Endothelial cell of hepatic sinusoid (primary cell): ENCODE data around the gene PACS1.

ENCODE experiments used
- in situ Hi-C: cut with HindIII; loops from 2 replicates; pipeline ENCODE4 v1.10.0; 2017; ENCODE audit warnings: low sequenced_read_pairs

PACS1 gene

DNA sequence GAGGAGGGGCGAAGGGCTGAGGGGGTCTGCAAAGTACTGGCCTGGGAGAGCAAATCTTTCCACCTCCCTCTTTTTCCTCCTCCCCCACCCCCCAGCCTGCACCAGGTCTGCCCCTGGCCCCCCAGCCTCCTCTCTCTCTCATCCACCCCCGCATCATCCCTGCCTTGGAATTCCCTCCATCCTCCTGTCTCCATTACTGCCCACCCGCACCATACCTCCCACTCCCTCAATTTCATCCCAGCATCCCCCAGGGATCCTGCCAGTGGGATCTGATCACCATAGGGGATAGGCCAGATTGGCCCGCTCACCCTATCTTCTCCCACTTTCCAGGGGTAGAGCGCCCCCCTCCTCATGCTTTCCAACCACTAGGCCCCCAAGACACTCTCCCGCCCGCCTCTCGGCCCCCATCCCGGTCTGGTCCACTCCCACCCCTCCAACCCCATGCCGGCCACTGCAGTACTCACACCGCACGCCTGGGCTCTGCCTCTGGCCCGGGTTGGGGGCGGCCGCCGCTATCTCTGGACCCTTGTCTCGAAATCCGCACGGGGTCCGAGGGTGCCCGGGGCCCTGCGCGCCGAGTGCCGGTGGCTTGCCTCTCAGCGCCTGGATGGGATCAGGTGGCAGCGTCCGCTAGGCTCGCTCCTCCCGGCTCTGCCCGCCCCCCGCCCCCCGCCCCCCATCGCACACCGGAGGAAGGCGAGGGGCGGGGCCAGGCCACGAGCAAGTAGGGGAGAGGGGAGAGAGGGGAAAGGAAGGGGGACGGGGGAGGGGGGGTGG lies 21.3 kb upstream of the PACS1 start, which contains the start of gene GAL3ST3:
Gene GAL3ST3, minus strand, starts transcription at position 615 of the 777 bp plus-strand sequence. CDS start 3,746 bp downstream, outside the sequence.
- in situ Hi-C loops, result no loop called here

DNA sequence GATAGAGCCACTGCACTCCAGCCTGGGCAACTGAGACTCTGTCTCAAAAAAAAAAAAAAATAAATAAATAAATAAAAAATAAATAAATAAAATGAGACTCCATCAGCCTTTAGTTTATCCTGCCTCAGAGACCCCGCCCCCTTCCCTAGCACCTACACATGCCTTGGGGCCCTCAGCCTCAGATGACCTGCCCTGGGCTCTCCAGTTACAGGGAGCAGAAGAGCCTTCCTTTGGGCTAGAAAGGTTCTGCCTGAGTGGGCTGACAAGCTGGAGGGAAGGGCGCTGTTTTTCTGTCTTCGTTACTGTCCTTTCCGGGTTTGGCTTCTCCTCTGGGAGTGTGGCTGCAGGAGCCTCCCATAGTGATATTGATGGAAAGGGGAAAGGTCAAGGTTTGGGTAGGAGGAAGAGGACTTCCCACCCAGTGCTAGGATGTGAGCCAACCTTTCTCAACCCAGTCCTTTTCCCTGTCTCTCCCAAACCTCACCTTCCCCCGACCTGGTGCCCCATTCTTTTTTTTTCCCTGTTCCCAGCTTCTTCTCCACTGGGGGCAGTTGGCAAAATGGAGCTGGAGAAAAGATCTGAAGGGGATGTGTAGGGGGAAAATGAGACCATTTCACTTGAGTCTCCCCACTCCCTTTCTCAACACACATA lies 19.4 kb upstream of the PACS1 start:
- in situ Hi-C loops, result no loop called here

DNA sequence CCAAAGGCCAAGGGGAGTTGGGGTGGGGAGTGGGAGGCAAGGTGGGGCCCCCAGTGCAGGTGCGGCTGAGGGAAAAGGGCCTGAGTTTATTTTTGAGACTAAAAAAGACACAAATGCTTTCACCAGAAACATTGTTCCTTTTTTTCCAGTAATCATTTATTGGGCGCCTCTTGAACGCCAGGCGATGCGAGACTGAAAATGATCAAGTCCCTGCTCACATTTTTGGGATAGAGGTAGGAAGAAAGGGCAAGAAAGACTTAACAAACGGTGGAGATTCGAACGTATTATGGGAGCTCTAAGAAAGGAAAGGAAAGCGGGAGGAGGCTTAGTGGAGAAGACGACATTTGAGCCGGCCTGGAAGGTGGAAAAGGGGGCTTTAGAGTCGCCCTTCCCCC lies 18.7 kb upstream of the PACS1 start:
- in situ Hi-C loops, result no loop called here

DNA sequence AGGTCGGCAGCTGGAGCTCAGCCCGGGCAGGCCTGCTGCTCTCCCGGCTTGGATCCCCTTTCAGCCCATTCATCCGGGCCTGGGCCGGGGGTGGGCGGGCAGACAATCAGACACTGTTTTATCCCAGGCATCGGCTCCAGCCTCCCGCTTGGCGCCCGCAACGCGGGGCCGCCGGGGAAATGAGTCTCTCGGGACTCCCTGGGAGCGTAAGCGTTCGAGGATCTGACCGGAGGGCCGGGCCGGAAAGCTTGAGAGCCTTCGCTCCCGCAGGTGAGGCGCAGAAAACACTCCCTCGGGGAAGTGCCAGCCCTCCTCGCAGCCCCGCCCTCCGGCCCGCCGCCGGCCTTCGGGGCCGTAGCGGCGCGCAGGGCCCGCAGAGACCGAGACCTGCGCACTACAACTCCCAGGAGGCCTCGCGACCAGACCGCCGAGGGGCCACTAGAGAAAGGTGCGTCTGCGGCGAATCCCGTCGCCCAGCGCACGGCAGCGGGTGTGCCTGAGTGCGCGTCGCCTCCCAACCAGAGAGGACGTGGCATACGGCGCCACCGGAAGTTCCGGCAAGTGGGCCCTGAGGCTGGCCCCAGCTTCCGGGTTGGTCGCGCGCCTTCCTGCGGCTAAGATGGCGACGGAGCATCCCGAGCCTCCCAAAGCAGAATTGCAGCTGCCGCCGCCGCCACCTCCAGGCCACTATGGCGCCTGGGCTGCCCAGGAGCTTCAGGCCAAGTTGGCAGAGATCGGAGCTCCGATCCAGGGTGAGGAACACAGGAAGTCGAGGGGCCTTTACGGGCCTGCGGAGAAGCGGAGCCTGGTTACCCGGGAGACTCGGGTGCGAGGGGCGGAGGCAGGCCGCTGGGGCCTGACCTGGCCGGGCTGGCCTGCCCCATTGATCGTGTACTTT lies 18.1 kb upstream of the PACS1 start, which contains the start of gene SF3B2:
Gene SF3B2, plus strand, starts transcription at position 599 of the 898 bp plus-strand sequence. Its CDS starts 21 bp downstream, at position 620.
- in situ Hi-C loops, result no loop called here

DNA sequence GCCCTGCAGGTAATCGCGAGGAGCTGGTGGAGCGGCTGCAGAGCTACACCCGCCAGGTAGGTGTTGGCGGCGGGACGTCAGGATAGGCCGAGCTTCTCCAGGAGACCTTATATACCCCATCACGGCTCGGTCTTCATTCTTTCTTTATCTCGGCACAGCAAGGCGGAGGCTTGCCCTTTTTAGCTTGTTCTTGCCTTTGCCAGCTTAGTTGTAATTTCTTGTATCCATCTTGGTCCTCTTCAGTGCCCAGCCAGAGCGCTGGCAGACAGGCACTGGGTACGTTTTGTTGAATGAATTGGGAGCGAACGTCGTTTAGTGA lies 17.4 kb upstream of the PACS1 start:
- in situ Hi-C loops, result no loop called here

DNA sequence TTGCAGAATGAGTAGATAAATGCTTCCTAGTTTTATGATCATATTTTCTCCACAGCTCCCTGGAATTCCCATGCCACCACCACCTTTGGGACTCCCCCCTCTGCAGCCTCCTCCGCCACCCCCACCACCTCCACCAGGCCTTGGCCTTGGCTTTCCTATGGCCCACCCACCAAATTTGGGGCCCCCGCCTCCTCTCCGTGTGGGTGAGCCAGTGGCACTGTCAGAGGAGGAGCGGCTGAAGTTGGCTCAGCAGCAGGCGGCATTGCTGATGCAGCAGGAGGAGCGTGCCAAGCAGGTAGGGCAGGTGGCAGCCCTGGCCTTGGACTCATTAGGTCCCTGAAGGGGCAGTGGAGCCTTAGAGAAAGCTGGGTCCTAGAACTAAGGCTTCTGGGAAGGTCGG lies 15.1 kb upstream of the PACS1 start:
- in situ Hi-C loops, result no loop called here

DNA sequence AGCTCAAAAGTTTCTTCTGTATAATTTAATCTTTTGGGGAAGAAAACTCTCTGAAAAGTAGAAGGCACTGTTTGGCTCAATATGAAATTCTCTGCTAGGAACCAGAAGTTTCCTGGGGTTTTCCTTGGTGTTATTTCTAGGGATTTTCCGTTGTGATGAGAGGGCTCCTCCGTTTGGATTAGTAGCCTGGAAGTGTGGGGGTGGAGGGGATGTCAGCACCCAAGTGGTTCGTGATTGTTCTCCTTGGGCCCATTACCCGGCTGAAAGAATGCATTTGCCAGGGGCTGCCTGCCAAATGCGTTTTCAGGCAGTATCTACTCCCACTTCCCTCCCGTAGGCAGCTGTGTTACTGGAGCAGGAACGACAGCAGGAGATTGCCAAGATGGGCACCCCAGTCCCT lies 13.6 kb upstream of the PACS1 start:
- in situ Hi-C loops, result no loop called here

DNA sequence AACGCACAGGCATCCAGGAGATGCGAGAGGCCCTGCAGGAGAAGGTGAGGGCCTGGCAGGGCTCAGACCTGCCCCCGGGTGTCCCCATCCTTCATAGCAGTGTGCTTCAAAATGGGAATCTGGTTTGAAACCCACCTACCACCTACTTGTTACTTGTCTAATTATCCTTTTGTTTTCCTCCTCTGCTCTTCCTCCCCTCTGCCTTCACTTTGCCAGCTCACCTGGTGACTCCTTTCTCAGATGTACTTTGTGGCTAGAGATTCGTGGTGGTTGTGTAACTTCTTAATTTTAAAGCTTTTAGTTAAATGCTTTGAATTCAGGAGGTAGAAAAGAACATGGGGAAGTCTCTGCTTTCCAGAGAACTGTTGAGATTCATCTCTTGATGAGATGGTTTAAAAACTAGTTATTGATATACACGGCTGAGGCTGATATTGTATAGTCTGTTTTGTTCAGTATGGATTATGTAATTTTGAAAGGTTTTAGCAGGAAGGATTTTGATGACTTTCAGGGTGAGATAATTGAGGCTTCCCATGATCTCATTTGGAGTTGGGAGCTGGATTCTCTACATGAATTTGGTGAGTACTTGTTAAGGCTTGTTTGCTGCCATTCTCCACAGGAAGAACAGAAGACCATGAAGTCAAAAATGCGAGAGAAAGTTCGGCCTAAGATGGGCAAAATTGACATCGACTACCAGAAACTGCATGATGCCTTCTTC lies 9.9 kb upstream of the PACS1 start:
- in situ Hi-C loops, result no loop called here

DNA sequence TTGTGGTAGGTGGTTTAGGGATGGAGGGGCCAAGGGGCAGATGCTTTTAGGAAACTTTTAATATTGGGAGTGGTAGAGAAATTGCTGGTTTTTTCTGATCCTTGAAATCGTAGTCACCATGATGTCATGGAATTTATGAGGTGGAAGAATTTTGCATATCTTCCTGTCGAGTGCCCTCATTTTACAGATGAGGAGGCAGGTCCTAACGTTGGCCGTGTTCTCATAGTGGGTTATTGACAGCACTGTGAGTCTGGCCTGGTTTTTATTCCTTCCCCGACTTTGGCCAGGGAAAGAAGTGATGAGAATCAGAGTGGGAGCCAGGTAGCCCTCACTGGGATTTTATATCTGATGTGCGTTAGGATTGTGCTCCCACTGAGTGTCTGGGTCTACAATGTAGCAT lies 8.8 kb upstream of the PACS1 start:
- in situ Hi-C loops, result no loop called here

DNA sequence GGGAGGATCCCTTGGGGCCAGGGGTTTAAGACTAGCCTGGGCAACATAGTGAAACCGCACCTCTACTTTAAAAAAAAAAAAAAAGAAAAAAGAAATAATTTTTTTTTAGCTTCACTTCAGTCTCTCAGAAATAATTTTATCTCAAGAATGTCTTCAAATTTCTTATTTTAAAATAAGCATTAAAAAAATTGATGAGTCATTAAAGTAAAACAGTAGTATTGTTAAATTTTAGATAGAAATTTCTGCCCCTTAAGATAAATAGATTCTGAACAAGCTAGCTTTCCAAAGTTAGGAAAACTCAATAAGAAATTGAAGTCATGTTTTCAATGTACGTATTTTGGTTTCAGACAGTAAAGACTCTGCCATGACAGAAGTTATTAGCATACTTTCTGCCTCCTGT lies 7.7 kb upstream of the PACS1 start:
- in situ Hi-C loops, result no loop called here

DNA sequence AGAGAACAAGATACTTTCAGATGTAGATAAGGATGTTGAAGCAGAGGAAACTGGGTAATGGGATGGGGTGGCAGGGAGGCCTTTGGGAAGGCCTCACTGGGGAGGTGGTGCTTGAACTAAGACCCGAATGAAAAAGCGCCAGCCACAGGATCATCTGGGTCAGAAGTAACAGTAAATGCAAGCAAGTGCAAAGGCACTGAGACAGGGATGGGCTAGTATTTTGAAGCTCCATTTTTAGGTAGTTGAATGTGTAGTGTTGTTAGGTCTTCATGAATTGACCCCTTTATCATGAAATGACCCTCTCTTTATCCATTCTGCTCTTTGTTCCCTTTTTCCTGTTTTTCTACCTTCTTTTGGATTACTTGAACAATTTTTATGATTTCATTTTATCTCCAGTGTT lies 6.2 kb upstream of the PACS1 start:
- in situ Hi-C loops, result no loop called here

DNA sequence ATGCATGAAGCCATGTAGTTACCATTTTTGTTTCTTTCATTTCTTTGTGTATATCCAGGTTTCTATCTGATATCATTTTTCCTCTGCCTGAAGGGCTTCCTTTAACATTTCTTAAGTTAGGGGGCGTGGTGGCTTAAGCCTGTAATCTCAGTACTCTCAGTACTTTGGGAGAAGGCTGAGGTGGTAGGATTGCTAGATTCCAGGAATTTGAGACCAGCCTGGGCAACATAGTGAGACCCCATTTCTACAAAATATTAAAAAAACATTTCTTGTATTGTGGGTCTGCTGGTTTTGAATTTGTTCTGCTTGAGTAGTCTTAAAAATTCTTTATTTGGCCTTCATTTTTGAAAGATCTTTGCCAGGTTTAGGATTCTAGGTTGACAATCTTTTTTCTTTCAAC lies 5.5 kb upstream of the PACS1 start:
- in situ Hi-C loops, result no loop called here

DNA sequence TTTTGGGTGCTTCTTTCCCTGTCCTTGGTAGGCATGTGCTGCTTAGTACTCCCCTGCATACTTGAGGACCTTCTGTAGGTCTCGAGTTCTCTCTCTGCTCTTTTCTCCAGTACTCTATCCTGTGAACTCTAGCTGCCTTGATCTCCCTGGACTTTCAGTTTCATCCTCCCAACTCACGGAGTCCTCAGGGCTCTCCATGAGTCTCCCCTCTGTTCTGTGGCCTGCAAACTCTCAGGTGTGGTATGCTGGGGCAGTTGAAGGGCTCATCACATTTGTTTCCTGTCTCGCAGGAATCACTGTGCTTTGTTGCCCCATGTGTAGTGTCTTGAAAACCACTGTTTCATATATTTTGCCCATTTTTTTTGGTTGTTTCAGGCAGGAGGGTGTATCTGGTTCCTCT lies 3.3 kb upstream of the PACS1 start:
- in situ Hi-C loops, result no loop called here

DNA sequence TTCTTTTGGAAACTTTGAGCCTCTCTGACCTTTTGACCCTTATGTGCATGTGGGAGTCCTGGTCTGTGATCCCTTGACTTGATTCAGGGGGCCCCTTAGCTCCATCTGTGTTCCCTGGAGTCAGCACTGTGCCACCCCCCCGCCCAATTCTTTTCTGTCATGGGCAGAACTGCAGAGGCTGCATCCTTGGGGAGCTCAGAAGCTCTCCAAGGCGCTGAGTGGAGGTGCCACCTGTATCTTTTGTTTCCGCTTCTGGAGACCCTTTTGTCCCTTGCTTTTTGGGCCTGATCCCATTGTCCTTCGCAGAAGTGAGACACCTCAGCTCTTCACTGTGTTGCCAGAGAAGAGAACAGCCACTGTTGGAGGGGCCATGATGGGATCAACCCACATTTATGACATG lies 2.4 kb upstream of the PACS1 start:
- in situ Hi-C loops, result no loop called here

DNA sequence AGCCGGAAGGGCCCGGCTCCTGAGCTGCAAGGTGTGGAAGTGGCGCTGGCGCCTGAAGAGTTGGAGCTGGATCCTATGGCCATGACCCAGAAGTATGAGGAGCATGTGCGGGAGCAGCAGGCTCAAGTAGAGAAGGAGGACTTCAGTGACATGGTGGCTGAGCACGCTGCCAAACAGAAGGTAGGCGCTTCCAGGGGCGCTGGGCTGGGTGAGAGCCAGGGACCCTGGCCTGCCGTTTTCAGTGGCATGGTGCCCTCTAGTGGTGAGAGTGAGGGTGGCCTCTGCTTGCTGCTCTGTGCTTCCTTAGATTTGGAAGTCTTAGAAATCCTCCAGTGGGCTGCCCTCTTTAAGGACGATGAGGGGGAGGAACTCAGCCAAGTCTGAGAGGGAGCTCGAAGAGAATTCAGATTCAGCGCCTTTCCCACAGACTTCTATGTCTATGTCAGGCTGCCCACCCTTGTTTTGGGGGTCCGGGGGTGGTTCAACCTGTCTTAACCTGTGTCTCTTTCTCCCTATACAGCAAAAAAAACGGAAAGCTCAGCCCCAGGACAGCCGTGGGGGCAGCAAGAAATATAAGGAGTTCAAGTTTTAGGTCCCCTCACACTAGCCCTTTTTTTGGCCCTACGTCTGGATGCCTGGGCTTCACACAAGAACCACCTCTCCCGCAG lies 1.8 kb upstream of the PACS1 start:
- in situ Hi-C loops, result no loop called here

DNA sequence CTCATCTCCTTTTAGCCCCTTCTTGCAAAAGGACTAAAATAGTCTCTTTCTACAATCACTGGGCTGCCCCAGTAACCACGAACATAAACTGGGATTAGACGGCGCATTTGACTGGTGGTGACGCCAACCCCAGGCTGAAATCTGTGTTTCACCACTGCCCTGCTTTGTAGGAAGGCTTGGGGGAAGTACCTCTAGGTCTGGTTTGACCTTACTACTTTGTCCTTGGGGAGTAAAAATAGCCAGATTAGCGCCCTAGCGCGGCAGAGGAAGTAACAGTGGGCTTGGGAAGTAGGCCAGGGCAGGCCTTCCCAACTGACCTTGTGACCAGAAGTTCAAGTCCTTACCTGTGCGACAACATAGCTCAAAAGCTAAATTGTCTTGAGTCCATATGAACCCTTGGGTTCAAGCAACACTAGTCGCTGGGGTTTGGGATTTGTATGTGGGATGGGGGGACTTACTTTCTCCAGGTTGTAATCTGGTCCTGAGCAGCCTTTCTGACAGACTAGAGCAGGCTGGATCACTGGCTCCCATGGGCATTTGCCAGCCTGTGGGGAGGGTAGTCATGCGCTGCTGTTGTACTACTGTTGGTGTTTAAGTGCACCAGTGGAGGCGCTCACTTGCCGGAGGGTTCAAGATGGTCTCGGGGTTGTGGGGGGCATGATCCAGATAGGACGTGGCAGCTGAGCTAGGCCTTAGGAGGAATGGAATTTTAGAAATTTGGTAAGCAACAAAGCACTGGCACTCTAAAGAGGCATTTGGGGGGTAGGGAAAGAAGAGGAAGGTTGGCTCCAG lies 953 bp upstream of the PACS1 start:
- in situ Hi-C loops, result no loop called here

DNA sequence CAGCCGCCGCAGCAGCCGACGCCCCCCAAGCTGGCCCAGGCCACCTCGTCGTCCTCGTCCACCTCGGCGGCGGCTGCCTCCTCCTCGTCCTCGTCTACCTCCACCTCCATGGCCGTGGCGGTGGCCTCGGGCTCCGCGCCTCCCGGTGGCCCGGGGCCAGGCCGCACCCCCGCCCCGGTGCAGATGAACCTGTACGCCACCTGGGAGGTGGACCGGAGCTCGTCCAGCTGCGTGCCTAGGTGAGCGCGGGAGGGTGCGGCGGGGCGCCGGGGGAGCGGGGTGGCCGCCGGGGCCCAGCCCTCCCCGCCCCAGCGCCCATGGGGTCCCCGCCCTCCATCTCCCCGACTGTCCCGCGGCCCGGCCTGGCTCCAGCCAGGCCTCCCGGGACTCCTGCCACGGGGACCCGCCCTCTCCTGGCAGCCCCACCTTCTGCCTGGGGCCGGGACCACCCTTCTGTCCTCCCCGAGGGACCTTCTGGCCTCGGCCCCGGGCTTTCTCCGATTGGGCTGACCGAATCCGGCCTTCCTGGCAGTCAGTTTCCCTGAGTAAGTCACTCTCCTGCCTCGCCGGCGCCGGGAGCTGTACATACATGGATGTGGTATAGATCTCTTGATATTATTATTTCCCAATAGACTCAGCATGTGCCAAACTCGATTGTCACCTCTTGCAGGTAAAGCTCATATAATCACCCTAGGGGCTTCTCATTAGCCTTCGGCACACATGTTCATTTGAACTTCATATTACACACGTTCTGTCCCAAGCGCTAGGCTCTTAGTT lies 720 bp downstream of the PACS1 start:
- in situ Hi-C loops, result no loop called here

DNA sequence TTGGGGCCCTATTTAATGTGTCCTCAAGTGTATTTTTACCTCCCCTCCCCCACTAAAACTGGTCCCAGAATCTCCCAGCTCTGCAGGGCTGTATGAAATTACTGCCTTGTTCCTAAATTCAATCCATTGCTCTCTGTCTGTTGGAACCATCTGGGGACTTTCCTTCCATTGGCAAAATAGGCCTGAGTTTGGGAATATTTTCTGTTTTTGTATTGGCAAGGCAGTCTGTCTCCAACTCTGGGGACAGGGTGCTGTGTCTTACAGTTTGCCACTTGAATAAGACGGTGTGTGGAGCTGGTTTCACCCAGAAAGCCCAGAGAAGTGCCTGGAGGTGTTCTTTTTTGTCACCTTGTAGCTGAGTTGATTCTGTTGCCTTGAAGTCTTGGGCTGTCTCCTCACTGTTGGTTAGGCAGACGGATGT lies 1.3 kb downstream of the PACS1 start:
- in situ Hi-C loops, result no loop called here

DNA sequence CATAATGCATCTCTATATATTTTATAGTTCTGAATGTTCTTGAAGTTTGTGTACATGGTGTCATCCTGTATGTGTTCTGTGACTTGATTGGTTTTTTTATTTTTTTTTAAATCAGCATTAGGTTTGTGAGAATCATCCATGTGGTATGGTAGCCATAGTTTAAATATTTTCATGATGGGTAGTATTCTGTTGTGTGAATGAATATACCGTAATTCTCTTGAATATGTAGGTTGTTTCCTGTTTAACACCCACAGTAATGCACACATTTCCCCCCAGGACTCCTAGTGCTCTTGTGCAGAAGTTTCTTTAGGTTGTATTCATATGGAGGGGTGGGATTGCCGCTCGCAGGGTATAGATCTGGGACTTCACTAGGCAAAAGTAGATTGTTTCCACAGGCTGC lies 2.0 kb downstream of the PACS1 start:
- in situ Hi-C loops, result no loop called here
